ENCODE data around the gene KRT4. TPM values are rescaled to one million over a fixed set of nuclear protein-coding genes. Genes with fewer than 3 reads are reported as not detected.

Gene KRT4
- total RNA-seq, 1 experiment from 2014 or later = 20.7 TPM

DNA sequence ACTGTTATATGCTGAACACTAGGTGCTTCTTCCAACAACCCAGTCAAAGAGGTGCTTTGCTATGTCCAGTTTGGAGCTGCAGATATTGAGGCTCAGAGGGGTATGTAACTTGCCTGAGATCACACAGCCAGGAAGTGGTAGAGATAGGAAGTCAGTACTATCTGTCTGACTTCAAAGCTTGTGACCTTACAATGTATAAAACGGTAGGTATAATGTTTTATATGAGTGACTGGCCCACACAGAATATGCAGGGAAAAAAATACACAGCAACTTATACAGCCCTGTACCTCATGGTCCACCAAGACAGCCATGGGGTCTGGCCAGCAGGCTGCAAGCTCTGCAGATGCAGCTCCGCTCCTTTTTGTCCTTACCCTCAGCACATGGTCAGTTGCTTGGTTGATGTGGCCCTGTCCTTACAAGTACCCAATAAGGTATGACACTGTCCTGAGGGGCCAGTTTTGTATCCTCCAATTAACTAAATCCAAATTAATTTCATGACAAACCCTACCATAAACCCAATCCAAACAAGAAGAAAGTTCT is 3.9 kb upstream of the KRT4 start:
- H3K27me3 ChIP-seq (ENCODE audit: low read length) = no peaks in the 10 kb centered on the region; the same call in 1 of the 2 replicates
- H3K36me3 ChIP-seq (ENCODE audit: low read depth, low read length) = no peaks in the 10 kb centered on the region
- no TSS peak for BruUV-seq (replicated peaks)
- ChIA-PET CTCF (no interaction called here), POLR2A (ENCODE audit: unreplicated experiment) (no interaction called here)
- H3K9me3 ChIP-seq (ENCODE audit: low read length) = no peaks in the 10 kb centered on the region
- no peaks in the 10 kb centered on the region for H3F3A ChIP-seq (ENCODE audit: low read length, unreplicated experiment)
- H2AFZ ChIP-seq (ENCODE audit: low read length) = no peak overlapping the region
- no peaks in the 10 kb centered on the region for H4K20me1 ChIP-seq (ENCODE audit: low read length)
- no peak overlapping the region for H3K4me3 ChIP-seq (ENCODE audit: low read length)
- no peak overlapping the region for H3K4me2 ChIP-seq (ENCODE audit: low read length)
- DNase-seq = no peak
- no peak overlapping the region for H3K9ac ChIP-seq (ENCODE audit: low read length)
- ATAC-seq = no peak
- no peak overlapping the region for H3K27ac ChIP-seq (ENCODE audit: low read length)
- TF ChIP-seq EZH2 (IDR thresholded peaks at IDR 0.05; ENCODE audit: low read length, unreplicated experiment) (no peak), EZH2phosphoT487 (IDR thresholded peaks at IDR 0.05; ENCODE audit: borderline replicate concordance, low read length) (no peak)
- TF ChIP-seq, protein P1, sequence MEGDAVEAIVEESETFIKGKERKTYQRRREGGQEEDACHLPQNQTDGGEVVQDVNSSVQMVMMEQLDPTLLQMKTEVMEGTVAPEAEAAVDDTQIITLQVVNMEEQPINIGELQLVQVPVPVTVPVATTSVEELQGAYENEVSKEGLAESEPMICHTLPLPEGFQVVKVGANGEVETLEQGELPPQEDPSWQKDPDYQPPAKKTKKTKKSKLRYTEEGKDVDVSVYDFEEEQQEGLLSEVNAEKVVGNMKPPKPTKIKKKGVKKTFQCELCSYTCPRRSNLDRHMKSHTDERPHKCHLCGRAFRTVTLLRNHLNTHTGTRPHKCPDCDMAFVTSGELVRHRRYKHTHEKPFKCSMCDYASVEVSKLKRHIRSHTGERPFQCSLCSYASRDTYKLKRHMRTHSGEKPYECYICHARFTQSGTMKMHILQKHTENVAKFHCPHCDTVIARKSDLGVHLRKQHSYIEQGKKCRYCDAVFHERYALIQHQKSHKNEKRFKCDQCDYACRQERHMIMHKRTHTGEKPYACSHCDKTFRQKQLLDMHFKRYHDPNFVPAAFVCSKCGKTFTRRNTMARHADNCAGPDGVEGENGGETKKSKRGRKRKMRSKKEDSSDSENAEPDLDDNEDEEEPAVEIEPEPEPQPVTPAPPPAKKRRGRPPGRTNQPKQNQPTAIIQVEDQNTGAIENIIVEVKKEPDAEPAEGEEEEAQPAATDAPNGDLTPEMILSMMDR (conservative IDR thresholded peaks at IDR 0.05; ENCODE audit: low read depth, low read length) = no peak
- H3K9me2 ChIP-seq (replicated peaks; ENCODE audit: low read length) = no peaks in the 10 kb centered on the region
- intact Hi-C loops (cut with micrococcal nuclease) = no loop called here
- peaks cover 26% of the 10 kb centered on the region for H3K4me1 ChIP-seq (ENCODE audit: insufficient read depth, low read length)
- no peaks in the 10 kb centered on the region for H3K79me2 ChIP-seq (ENCODE audit: low read length)

DNA sequence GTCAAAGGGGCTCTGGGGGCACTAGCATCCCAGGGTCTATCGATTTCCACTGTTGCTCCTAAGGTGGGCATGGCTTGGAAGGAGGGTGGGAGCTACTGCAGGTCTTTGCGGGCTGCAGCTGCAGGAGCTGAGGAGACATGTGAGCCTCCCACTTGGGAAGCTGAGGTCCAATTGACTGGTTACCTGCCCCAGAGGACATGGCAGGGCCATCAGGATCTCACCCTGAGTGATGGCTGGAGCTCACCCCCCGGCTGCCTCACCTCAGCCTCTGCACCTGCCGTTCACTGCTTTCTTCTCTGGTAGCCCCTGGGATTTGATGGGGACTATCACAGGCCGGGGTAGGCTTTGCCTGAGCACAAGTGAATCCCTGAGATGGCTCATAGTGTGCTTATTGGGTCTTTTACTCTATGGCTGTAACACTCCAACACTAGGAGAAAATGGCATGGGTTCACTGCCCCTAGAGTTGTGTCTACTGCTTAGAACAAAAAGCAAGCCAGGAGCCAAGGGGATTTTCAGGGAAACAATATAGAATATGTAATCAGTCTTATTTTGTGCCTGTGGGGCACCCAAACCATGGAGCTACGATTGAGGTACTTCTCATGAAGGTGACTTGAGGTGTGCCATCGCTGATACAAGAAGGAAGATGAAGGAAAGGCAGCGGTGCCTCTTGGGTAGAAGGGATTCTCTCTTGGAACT is 3.2 kb upstream of the KRT4 start:
- Histone ChIP-seq H3K4me1 (ENCODE audit: insufficient read depth, low read length) (peaks cover 21% of the 10 kb centered on the region), H3K36me3 (ENCODE audit: low read depth, low read length) (no peaks in the 10 kb centered on the region), H3K4me3 (ENCODE audit: low read length) (no peak overlapping the region), H3K9ac (ENCODE audit: low read length) (no peak overlapping the region), H3K9me2 (replicated peaks; ENCODE audit: low read length) (no peaks in the 10 kb centered on the region), H3K27ac (ENCODE audit: low read length) (no peak overlapping the region), H3K27me3 (ENCODE audit: low read length) (no peaks in the 10 kb centered on the region; the same call in 1 of the 2 replicates), H3K79me2 (ENCODE audit: low read length) (no peaks in the 10 kb centered on the region), H3K4me2 (ENCODE audit: low read length) (no peak overlapping the region), H4K20me1 (ENCODE audit: low read length) (no peaks in the 10 kb centered on the region), H3F3A (ENCODE audit: low read length, unreplicated experiment) (no peaks in the 10 kb centered on the region), H2AFZ (ENCODE audit: low read length) (no peak overlapping the region), H3K9me3 (ENCODE audit: low read length) (no peaks in the 10 kb centered on the region)
- TF ChIP-seq EZH2phosphoT487 (IDR thresholded peaks at IDR 0.05; ENCODE audit: borderline replicate concordance, low read length) = no peak
- TF ChIP-seq EZH2 (IDR thresholded peaks at IDR 0.05; ENCODE audit: low read length, unreplicated experiment) = no peak
- TF ChIP-seq, protein P1 (conservative IDR thresholded peaks at IDR 0.05; ENCODE audit: low read depth, low read length) = no peak
- CTCF ChIA-PET = no interaction called here
- DNase-seq (no peak), ATAC-seq (no peak)
- no TSS peak for BruUV-seq (replicated peaks)
- POLR2A ChIA-PET (ENCODE audit: unreplicated experiment) = no interaction called here
- intact Hi-C loops (cut with micrococcal nuclease) = no loop called here
